ENCODE data around the gene FNDC4.

The FNDC4 gene

DNA sequence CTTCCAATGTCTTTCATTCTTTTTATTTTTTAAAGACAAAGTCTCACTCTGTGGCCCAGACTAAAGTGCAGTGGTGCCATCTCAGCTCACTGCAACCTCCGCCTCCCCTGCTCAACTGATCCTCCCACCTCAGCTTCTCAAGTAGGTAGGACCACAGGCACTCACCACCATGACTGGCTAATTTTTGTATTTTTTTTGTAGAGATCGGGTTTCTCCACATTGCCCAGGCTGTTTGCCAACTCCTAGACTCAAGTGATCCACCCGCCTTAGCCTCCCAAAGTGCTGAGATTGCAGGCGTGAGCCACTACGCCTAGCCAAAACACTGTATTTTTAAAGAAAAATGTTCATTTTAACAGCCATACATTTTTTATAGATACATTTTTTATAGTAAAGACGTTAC lies 14.3 kb upstream of the FNDC4 start:
- Histone ChIP-seq H3K27ac (no peak overlapping the region), H3K27me3 (no peaks in the 10 kb centered on the region), H3K4me3 (no peak overlapping the region), H3K9me3 (no peaks in the 10 kb centered on the region), H3K4me1 (no peaks in the 10 kb centered on the region), H3K36me3 (no peaks in the 10 kb centered on the region)
- TF ChIP-seq, protein P1, sequence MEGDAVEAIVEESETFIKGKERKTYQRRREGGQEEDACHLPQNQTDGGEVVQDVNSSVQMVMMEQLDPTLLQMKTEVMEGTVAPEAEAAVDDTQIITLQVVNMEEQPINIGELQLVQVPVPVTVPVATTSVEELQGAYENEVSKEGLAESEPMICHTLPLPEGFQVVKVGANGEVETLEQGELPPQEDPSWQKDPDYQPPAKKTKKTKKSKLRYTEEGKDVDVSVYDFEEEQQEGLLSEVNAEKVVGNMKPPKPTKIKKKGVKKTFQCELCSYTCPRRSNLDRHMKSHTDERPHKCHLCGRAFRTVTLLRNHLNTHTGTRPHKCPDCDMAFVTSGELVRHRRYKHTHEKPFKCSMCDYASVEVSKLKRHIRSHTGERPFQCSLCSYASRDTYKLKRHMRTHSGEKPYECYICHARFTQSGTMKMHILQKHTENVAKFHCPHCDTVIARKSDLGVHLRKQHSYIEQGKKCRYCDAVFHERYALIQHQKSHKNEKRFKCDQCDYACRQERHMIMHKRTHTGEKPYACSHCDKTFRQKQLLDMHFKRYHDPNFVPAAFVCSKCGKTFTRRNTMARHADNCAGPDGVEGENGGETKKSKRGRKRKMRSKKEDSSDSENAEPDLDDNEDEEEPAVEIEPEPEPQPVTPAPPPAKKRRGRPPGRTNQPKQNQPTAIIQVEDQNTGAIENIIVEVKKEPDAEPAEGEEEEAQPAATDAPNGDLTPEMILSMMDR (IDR thresholded peaks at IDR 0.05) = no peak
- intact Hi-C loops (cut with DNase I; ENCODE audit: low total_unique reads) = no loop called here
- no peak for DNase-seq

DNA sequence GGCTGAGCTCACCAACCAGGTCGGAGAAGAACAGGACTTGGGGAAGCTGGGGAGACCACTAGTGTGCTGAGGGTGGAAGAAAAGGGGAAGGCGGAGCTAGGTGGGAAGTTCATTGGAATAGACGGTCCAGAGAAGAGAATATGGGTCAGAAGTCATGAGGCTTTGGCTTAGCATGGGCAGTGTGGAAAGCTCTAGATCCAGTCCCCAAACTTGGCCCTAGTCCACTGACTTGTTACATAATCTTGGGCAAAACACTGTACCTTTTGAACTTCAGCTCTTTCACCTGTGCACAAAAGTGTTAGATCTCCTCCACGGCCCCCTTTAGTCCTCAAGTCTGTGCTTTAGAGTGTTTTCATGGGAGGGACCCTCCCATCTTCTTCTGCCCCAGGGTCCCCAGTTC lies 12.3 kb upstream of the FNDC4 start:
- intact Hi-C loops (cut with DNase I; ENCODE audit: low total_unique reads) = no loop called here
- no peaks in the 10 kb centered on the region for H3K36me3 ChIP-seq
- no peaks in the 10 kb centered on the region for H3K9me3 ChIP-seq
- no peak overlapping the region for H3K4me3 ChIP-seq
- H3K4me1 ChIP-seq = no peaks in the 10 kb centered on the region
- no peak overlapping the region for H3K27ac ChIP-seq
- DNase-seq = no peak
- TF ChIP-seq, protein P1 (IDR thresholded peaks at IDR 0.05) = no peak
- H3K27me3 ChIP-seq = no peaks in the 10 kb centered on the region

DNA sequence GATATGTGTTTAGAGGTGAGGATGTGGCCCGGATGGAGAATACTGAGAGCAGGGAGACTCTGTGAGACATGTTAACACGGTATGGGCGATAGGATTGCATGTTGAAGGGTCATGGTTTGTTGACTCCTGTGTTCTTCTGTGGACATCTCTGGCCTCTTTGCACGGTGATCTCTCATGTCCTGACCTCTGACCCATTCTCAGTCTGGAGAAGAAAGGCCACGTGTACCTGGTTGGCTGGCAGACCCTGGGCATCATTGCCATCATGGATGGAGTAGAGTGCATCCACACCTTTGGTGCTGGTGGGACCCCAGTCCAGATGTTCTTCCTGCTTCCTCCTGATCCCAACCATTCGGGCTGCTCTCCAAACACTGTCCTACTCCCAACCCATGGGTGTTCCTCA lies 11.6 kb upstream of the FNDC4 start:
- Histone ChIP-seq H3K27me3 (no peaks in the 10 kb centered on the region), H3K27ac (no peak overlapping the region), H3K4me3 (no peak overlapping the region), H3K36me3 (no peaks in the 10 kb centered on the region), H3K9me3 (no peaks in the 10 kb centered on the region), H3K4me1 (no peaks in the 10 kb centered on the region)
- TF ChIP-seq, protein P1 (IDR thresholded peaks at IDR 0.05) = no peak
- intact Hi-C loops (cut with DNase I; ENCODE audit: low total_unique reads) = no loop called here
- DNase-seq = no peak

DNA sequence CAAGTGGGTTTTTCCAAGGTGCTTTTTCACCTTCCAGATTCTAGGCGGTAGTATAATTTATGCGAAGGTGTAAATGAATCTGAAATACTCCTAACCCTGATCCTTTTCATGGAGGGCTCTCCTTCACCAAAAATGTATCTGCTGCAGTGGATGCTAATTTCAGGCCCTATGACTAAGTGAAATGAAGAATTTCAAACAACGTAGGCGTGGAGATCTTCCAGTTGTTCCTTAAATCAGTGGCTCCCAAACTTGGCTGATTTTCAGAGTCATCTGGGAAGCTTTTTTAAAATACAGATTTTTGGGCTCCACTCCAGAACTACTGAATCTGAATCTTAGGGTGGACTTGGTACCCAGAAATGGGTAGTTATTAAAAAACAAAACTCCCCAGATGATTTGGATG lies 7.1 kb upstream of the FNDC4 start:
- Histone ChIP-seq H3K36me3 (no peaks in the 10 kb centered on the region), H3K4me3 (no peak overlapping the region), H3K9me3 (no peaks in the 10 kb centered on the region), H3K27me3 (peaks cover 0 to 5% of the 10 kb centered on the region in 2 donors), H3K27ac (no peak overlapping the region), H3K4me1 (no peaks in the 10 kb centered on the region)
- no peak for DNase-seq
- TF ChIP-seq, protein P1 (IDR thresholded peaks at IDR 0.05) = no peak
- intact Hi-C loops (cut with DNase I; ENCODE audit: low total_unique reads) = no loop called here

DNA sequence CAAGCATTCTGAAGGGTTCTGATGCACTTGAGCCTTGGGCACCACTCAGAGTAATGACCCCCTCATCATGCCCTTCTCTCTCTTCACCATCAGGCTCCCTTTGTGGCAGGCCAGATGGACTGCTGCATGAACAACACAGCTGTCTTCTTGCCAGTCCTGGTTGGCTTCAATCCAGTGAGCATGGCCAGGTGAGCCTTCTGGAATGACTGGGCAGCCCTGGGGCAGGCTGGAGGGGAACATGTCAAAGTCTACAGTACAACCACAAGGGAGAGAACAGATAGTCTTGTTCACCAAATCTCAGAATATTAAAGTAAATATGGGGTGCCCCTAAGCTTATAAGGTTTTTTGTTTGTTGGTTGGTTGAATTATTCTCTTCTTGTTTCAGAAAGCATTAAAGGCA lies 6.0 kb upstream of the FNDC4 start:
- Histone ChIP-seq H3K4me3 (no peak overlapping the region), H3K4me1 (no peaks in the 10 kb centered on the region), H3K27me3 (peaks cover 0 to 9% of the 10 kb centered on the region in 2 donors), H3K9me3 (no peaks in the 10 kb centered on the region), H3K36me3 (no peaks in the 10 kb centered on the region), H3K27ac (no peak overlapping the region)
- TF ChIP-seq, protein P1 (IDR thresholded peaks at IDR 0.05) = no peak
- no peak for DNase-seq
- intact Hi-C loops (cut with DNase I; ENCODE audit: low total_unique reads) = no loop called here

DNA sequence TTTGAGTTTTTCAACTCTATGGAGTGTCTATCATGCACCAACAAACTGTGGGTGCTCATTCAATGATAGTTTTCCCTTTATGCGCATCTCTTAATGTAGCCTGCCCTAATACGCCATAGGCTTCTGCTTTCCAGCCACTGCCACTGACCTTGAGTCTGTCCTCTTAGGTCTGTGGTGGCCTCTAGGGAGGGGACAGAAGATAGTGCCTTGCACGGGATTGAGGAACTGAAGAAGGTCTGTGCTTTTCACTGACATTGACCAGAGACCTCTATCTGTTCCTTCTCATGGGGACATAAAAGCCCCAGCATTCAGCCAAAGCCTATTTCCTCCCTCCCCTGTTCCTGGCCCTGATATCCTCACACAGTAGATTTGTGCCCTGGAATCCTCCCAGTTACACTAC lies 4.0 kb upstream of the FNDC4 start:
- intact Hi-C loops (cut with DNase I; ENCODE audit: low total_unique reads) = loop anchor here (10.0 kb wide), 1 partner anchor 86 kb away; the partner anchor contains the start of gene ZNF512
- TF ChIP-seq, protein P1 (IDR thresholded peaks at IDR 0.05) = no peak

More for the DNA sequence above, 4.0 kb upstream of the FNDC4 start:
- Histone ChIP-seq H3K4me3 (no peak overlapping the region), H3K9me3 (no peaks in the 10 kb centered on the region), H3K27ac (no peak overlapping the region), H3K27me3 (peaks cover 0 to 9% of the 10 kb centered on the region in 2 donors), H3K36me3 (no peaks in the 10 kb centered on the region), H3K4me1 (peaks cover 0 to 14% (median 6%) of the 10 kb centered on the region in 4 donors)
- no peak for DNase-seq

Measured in tibial artery (tissue), 4 donors.